DND-41 (cell line): Measurements from ENCODE around the gene B4GALNT3.
A peak's percentile ranks its signal among the peaks of the same experiment; 100 is the strongest.

Source experiments
- ATAC-seq: fragments of 200-7000 bp; cut with Tn5 transposase; 3 replicates; pipeline ENCODE4 v1.9.1; 2021; ENCODE audit warnings: low read depth; ENCODE audit not compliant: insufficient read depth
- DNase-seq: peaks from one replicate; pipeline ENCODE4 v3.0.0-alpha.2; 2020
- H2AFZ ChIP-seq: 2 replicates; pipeline ENCODE4 v1.6.0; 2012; ENCODE audit warnings: low read depth, low read length
- H3K27ac ChIP-seq: 2 replicates; pipeline ENCODE4 v1.5.1; 2012; ENCODE audit warnings: low read length, inconsistent platforms
- H3K27me3 ChIP-seq: fragments of 200-600 bp; sonication (generic); 2 replicates; pipeline ENCODE4 v1.6.0; 2012; ENCODE audit warnings: low read length, mild to moderate bottlenecking, inconsistent platforms; ENCODE audit not compliant: insufficient read depth, poor library complexity
- H3K36me3 ChIP-seq: 2 replicates; pipeline ENCODE4 v1.5.1; 2012; ENCODE audit warnings: low read length, inconsistent platforms; ENCODE audit not compliant: insufficient read depth
- H3K4me1 ChIP-seq: 2 replicates; pipeline ENCODE4 v1.5.1; 2012; ENCODE audit warnings: mild to moderate bottlenecking, low read length; ENCODE audit not compliant: insufficient read depth
- H3K4me2 ChIP-seq: 2 replicates; pipeline ENCODE4 v1.6.0; 2012; ENCODE audit warnings: mild to moderate bottlenecking, moderate library complexity, low read length, inconsistent platforms; ENCODE audit not compliant: insufficient read depth
- H3K4me3 ChIP-seq, 2 experiments: fragments of 200-600 bp in 1 of 2; shearing (Covaris generic) in 1 of 2; 2 replicates each; pipeline ENCODE4 v1.5.1; 2012 to 2016; ENCODE audit warnings: inconsistent platforms in 2 of 2, low read length in 2 of 2, mild to moderate bottlenecking in 2 of 2, low read depth in 1 of 2, moderate library complexity in 1 of 2
- H3K79me2 ChIP-seq: 2 replicates; pipeline ENCODE4 v1.6.0; 2012; ENCODE audit warnings: low read length, inconsistent platforms; ENCODE audit not compliant: insufficient read depth
- H3K9ac ChIP-seq: 2 replicates; pipeline ENCODE4 v1.6.0; 2012; ENCODE audit warnings: low read depth, mild to moderate bottlenecking, inconsistent platforms, low read length, moderate library complexity
- H3K9me3 ChIP-seq: 2 replicates; pipeline ENCODE4 v1.5.1; 2012; ENCODE audit warnings: low read length, moderate library complexity, mild to moderate bottlenecking, inconsistent platforms; ENCODE audit not compliant: insufficient read depth, severe bottlenecking
- H4K20me1 ChIP-seq: 2 replicates; pipeline ENCODE4 v1.6.0; 2012; ENCODE audit warnings: low read length; ENCODE audit not compliant: insufficient read depth
- EZH2 ChIP-seq: IDR thresholded peaks from 3 replicates; pipeline ENCODE4 v1.6.1; 2012; ENCODE audit warnings: borderline replicate concordance, low read depth, mild to moderate bottlenecking, moderate library complexity, low read length, inconsistent platforms; ENCODE audit not compliant: severe bottlenecking
- TF ChIP-seq, protein P1 (sequence below): IDR thresholded peaks from 2 replicates; pipeline ENCODE4 v1.5.1; 2012; ENCODE audit warnings: borderline replicate concordance, low read length, moderate library complexity, mild to moderate bottlenecking; ENCODE audit not compliant: poor library complexity, severe bottlenecking; ENCODE audit errors: extremely low read depth

B4GALNT3 gene

DNA sequence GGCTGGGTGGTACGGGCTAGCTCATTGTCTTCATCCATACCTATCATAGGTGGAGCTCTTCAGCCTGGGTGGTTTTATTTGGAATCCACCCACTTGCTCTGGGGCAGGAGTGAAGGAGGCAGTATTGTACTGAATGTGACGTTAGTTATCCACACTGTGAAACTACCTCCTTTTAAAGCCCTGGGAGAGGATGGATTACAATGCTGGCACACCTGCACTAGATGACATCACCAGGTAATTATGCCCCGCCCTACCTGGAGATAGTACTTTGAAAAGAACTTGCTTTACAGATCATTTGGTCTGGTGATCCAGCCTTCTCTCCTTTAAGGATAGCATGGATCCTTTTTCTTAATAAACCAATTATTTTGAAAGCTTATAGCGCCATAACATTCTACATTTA lies 78.0 kb downstream of the B4GALNT3 start:
- no peaks in the 10 kb centered on the region for H3K27me3 ChIP-seq
- no peak overlapping the region for H2AFZ ChIP-seq
- H3K27ac ChIP-seq: no peak overlapping the region
- H3K4me3 ChIP-seq: no peak overlapping the region
- H3K4me1 ChIP-seq: peaks cover 15% of the 10 kb centered on the region
- no peak for TF ChIP-seq EZH2
- TF ChIP-seq, protein P1, sequence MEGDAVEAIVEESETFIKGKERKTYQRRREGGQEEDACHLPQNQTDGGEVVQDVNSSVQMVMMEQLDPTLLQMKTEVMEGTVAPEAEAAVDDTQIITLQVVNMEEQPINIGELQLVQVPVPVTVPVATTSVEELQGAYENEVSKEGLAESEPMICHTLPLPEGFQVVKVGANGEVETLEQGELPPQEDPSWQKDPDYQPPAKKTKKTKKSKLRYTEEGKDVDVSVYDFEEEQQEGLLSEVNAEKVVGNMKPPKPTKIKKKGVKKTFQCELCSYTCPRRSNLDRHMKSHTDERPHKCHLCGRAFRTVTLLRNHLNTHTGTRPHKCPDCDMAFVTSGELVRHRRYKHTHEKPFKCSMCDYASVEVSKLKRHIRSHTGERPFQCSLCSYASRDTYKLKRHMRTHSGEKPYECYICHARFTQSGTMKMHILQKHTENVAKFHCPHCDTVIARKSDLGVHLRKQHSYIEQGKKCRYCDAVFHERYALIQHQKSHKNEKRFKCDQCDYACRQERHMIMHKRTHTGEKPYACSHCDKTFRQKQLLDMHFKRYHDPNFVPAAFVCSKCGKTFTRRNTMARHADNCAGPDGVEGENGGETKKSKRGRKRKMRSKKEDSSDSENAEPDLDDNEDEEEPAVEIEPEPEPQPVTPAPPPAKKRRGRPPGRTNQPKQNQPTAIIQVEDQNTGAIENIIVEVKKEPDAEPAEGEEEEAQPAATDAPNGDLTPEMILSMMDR: no peak
- DNase-seq (no peak), ATAC-seq (no peak)
- H3K9me3 ChIP-seq: no peaks in the 10 kb centered on the region
- H4K20me1 ChIP-seq: no peaks in the 10 kb centered on the region; the same call in 1 of the 2 replicates
- no peak overlapping the region for H3K4me2 ChIP-seq
- no peaks in the 10 kb centered on the region for H3K36me3 ChIP-seq
- H3K9ac ChIP-seq: no peak overlapping the region
- H3K79me2 ChIP-seq: no peaks in the 10 kb centered on the region

DNA sequence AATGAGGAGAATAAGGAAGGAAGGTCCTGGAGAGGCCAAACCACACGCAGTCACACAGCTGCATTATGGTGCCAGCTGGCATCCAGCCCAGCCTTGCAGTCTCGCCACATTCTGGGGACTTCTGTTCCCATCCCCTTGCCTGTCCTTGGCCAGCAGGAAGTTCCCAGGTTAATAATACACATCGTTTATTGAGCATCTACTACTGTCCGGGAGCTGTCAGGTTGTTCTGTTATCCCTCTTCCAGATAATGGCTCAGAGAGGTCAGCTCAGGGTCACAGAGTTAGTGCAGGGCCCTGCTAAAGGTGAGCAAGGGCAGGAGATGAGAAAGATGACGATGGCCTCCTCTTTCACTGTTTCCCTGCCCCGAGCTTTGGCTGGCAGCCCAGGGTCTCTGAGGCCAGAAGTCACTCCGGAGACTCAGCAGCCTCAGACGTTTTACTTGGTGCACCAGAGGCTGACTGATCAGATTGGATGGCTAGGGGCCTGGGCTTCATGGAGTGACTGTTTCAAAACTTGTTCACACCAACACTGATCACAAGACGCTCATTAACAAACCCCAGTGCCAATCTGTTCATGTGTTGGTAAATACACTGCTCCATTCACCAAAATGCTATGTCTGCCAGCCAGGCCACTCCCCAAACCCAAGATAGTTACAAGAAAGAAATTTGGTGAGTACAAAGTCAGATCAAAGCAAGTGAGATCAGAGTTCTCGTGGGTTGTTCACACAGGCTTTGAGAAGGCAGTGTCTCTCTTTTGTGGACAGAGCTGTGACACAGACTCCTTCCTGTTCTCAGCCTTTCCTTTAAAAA lies 79.2 kb downstream of the B4GALNT3 start:
- ATAC-seq (peak; percentile 94), DNase-seq (peak; percentile 61)
- Histone ChIP-seq H2AFZ (no peak overlapping the region), H3K27me3 (no peaks in the 10 kb centered on the region), H3K4me3 (no peak overlapping the region), H3K36me3 (no peaks in the 10 kb centered on the region), H3K9ac (no peak overlapping the region), H4K20me1 (no peaks in the 10 kb centered on the region; the same call in 1 of the 2 replicates), H3K4me2 (no peak overlapping the region), H3K4me1 (peaks cover 15% of the 10 kb centered on the region), H3K79me2 (no peaks in the 10 kb centered on the region), H3K9me3 (no peaks in the 10 kb centered on the region), H3K27ac (no peak overlapping the region)
- TF ChIP-seq EZH2: no peak
- TF ChIP-seq, protein P1: no peak

DNA sequence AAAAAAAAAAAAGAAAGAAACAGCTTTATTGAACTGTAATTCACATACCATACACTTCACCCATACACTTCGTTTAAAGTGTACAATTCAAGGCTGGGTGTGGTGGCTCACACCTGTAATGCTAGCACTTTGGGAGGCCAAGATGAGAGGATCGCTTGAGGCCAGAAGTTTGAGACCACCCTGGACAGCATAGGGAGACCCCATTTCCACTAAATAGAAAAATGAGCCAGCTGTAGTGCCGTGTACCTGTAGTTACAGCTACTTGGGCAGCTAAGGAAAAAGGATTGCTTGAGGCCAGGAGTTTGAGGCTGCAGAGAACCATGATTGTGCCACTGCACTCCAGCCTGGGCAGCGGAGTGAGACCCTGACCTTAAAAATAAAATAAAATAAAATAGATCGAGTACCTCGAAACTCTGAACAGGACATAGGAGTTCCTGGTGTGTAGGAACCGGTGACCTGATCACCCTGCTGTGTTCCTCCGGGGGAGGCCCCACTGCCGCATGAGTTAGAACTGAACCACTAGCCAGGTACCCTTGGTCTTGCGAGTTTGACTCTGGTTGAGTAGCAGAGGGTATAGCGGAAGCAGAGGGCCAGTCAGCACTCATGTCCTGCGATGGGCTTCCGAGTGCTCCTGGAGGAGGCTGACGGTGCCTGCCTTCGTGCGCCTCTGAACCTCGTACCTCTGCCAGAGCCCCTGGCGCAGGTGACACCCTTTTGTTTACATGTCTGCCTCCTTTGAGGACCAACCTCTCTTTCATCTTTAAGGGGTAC lies 80.0 kb downstream of the B4GALNT3 start:
- H3K9me3 ChIP-seq: no peaks in the 10 kb centered on the region
- no peaks in the 10 kb centered on the region for H3K27me3 ChIP-seq
- TF ChIP-seq, protein P1: no peak
- no peak for TF ChIP-seq EZH2
- DNase-seq: no peak
- H3K27ac ChIP-seq: no peak overlapping the region
- no peak for ATAC-seq
- no peak overlapping the region for H2AFZ ChIP-seq
- no peak overlapping the region for H3K4me3 ChIP-seq
- H3K9ac ChIP-seq: no peak overlapping the region
- H3K79me2 ChIP-seq: no peaks in the 10 kb centered on the region
- H3K4me1 ChIP-seq: peaks cover 15% of the 10 kb centered on the region
- H3K36me3 ChIP-seq: no peaks in the 10 kb centered on the region
- H3K4me2 ChIP-seq: no peak overlapping the region
- H4K20me1 ChIP-seq: no peaks in the 10 kb centered on the region; the same call in 1 of the 2 replicates
